K562 (cell line): ENCODE measurements around the gene SART1. TPM values are rescaled to one million over a fixed set of nuclear protein-coding genes. Genes with fewer than 3 reads are reported as not detected.
A peak's percentile ranks its signal among the peaks of the same experiment; 100 is the strongest.

Source experiments
- PHTF2 ChIP-seq: fragments of 250-450 bp; sonication (Bioruptor Pico); IDR thresholded peaks from 2 replicates; pipeline ENCODE4 v1.5.0; 2021; ENCODE audit warnings: mild to moderate bottlenecking
- polyA plus RNA-seq, 8 experiments: library from polyadenylated mRNA; depleted of rRNA in 4 of 8; stranded (reverse) in 5 of 8; unstranded in 3 of 8; fragments of >200 nt; fragmentation: Nextera tagmentation in 2 of 8; fragmentation: Illumina TruSeq in 1 of 8; extraction: Ambion mirVana in 2 of 8; extraction: Trizol in 1 of 8; gene quantifications; 2 replicates each; pipeline versions ENCODE4 v1.2.1 to v1.2.3, GENCODE V29; 2011 to 2014; ENCODE audit warnings: inconsistent platforms in 1 of 8, missing spikeins in 1 of 8
- total RNA-seq, 7 experiments: library from RNA; depleted of rRNA in 6 of 7; stranded (reverse); fragments of >200 nt in 6 of 7; fragmentation: Illumina TruSeq in 2 of 7; extraction: Trizol in 2 of 7; gene quantifications; 2 replicates each; pipeline versions ENCODE4 v1.2.1 to v1.2.3, GENCODE V29; 2011 to 2021; ENCODE audit warnings: low replicate concordance in 1 of 7
- TF ChIP-seq, protein P1 (sequence below), 2 experiments: fragments of 450-650 bp in 1 of 2; sonication (generic) in 1 of 2; formaldehyde crosslinking in 1 of 2; IDR thresholded peaks; 2 replicates each; pipeline versions ENCODE4 v1.7.1 to v1.9.0; 2016 to 2022; ENCODE audit warnings: inconsistent platforms in 1 of 2, mild to moderate bottlenecking in 1 of 2, missing genetic modification reagents in 1 of 2
- TF ChIP-seq, protein P2 (sequence below): sonication (generic); formaldehyde crosslinking; IDR thresholded peaks from 2 replicates; pipeline ENCODE4 v1.8.0; 2023; ENCODE audit warnings: mild to moderate bottlenecking, missing genetic modification reagents

Gene SART1
- total and polyA plus RNA-seq, 9 of the 15 experiments (the other 6 are each of a cell fraction or from before 2014, with no cell fraction given) = 4.8 to 84.1 (median 31.7) TPM

DNA sequence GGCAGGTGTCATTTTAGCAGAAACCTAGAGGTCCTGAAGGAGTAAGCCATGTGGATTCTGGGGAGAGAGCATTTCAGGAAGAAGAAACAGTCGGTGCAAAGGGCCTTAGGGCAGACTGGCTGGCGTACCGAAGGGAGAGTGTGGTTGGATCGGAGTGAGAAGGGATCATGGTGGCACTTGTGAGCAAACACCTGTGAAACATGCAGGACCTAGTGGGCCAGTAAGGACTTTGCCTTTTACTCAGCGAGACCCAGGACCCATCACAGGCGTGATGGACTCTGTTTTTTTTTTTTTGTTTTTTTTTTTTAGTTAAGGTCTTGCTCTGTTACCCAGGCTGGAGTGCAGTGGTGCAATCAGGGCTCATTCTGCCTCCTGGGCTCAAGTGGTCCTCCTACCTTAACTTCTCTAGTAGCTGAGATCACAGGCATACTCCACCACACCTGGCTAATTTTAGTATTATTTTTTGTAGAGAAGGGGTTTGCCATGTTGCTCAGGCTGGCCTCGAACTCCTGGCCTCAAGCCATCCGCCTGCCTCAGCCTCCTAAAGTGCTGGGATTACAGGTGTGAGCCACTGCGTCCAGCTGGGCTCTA lies 19.7 kb upstream of the SART1 start (continued):
- TF ChIP-seq, protein P1, sequence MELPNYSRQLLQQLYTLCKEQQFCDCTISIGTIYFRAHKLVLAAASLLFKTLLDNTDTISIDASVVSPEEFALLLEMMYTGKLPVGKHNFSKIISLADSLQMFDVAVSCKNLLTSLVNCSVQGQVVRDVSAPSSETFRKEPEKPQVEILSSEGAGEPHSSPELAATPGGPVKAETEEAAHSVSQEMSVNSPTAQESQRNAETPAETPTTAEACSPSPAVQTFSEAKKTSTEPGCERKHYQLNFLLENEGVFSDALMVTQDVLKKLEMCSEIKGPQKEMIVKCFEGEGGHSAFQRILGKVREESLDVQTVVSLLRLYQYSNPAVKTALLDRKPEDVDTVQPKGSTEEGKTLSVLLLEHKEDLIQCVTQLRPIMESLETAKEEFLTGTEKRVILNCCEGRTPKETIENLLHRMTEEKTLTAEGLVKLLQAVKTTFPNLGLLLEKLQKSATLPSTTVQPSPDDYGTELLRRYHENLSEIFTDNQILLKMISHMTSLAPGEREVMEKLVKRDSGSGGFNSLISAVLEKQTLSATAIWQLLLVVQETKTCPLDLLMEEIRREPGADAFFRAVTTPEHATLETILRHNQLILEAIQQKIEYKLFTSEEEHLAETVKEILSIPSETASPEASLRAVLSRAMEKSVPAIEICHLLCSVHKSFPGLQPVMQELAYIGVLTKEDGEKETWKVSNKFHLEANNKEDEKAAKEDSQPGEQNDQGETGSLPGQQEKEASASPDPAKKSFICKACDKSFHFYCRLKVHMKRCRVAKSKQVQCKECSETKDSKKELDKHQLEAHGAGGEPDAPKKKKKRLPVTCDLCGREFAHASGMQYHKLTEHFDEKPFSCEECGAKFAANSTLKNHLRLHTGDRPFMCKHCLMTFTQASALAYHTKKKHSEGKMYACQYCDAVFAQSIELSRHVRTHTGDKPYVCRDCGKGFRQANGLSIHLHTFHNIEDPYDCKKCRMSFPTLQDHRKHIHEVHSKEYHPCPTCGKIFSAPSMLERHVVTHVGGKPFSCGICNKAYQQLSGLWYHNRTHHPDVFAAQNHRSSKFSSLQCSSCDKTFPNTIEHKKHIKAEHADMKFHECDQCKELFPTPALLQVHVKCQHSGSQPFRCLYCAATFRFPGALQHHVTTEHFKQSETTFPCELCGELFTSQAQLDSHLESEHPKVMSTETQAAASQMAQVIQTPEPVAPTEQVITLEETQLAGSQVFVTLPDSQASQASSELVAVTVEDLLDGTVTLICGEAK (IDR thresholded peaks at IDR 0.05) = 0 out of 2 replicates have a peak, but pooled peaks have one; percentile 35
- TF ChIP-seq, protein P1 (CRISPR knock-in tag; IDR thresholded peaks at IDR 0.05) = no peak
- TF ChIP-seq, protein P2, sequence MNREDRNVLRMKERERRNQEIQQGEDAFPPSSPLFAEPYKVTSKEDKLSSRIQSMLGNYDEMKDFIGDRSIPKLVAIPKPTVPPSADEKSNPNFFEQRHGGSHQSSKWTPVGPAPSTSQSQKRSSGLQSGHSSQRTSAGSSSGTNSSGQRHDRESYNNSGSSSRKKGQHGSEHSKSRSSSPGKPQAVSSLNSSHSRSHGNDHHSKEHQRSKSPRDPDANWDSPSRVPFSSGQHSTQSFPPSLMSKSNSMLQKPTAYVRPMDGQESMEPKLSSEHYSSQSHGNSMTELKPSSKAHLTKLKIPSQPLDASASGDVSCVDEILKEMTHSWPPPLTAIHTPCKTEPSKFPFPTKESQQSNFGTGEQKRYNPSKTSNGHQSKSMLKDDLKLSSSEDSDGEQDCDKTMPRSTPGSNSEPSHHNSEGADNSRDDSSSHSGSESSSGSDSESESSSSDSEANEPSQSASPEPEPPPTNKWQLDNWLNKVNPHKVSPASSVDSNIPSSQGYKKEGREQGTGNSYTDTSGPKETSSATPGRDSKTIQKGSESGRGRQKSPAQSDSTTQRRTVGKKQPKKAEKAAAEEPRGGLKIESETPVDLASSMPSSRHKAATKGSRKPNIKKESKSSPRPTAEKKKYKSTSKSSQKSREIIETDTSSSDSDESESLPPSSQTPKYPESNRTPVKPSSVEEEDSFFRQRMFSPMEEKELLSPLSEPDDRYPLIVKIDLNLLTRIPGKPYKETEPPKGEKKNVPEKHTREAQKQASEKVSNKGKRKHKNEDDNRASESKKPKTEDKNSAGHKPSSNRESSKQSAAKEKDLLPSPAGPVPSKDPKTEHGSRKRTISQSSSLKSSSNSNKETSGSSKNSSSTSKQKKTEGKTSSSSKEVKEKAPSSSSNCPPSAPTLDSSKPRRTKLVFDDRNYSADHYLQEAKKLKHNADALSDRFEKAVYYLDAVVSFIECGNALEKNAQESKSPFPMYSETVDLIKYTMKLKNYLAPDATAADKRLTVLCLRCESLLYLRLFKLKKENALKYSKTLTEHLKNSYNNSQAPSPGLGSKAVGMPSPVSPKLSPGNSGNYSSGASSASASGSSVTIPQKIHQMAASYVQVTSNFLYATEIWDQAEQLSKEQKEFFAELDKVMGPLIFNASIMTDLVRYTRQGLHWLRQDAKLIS (CRISPR knock-in tag) = 0 out of 2 replicates have a peak, but pooled peaks have one; percentile 62
- no peak for TF ChIP-seq PHTF2 (CRISPR knock-in tag)
